Mucosa of rectum (tissue), 2 donors: Measurements from ENCODE around the gene OCA2.

Experiments
- H3K27ac ChIP-seq, 2 donors: one replicate each; pipeline ENCODE4 v1.7.0; 2013; ENCODE audit warnings: inconsistent platforms in 2 of 2, low read depth in 2 of 2, low read length in 2 of 2
- H3K27me3 ChIP-seq, 2 donors: one replicate each; pipeline ENCODE4 v1.7.0; 2013; ENCODE audit warnings: low read length in 2 of 2; ENCODE audit not compliant: control insufficient read depth in 2 of 2, insufficient read depth in 2 of 2
- H3K36me3 ChIP-seq, 2 donors: one replicate each; pipeline ENCODE4 v1.7.0; 2013; ENCODE audit warnings: low read length in 2 of 2; ENCODE audit not compliant: control insufficient read depth in 2 of 2, insufficient read depth in 2 of 2
- H3K4me1 ChIP-seq, 2 donors: one replicate each; pipeline ENCODE4 v1.7.0; 2013; ENCODE audit warnings: low read length in 2 of 2, mild to moderate bottlenecking in 1 of 2; ENCODE audit not compliant: control insufficient read depth in 2 of 2, insufficient read depth in 2 of 2
- H3K4me3 ChIP-seq, 2 donors: one replicate each; pipeline ENCODE4 v1.7.0; 2013; ENCODE audit warnings: low read length in 2 of 2
- H3K9ac ChIP-seq, 2 donors: one replicate each; pipeline ENCODE4 v1.7.0; 2013; ENCODE audit warnings: low read length in 2 of 2, low read depth in 1 of 2, mild to moderate bottlenecking in 1 of 2
- H3K9me3 ChIP-seq, 2 donors: one replicate each; pipeline ENCODE4 v1.7.0; 2013; ENCODE audit warnings: low read length in 2 of 2; ENCODE audit not compliant: control insufficient read depth in 2 of 2
- donor health status: healthy.
- donor health status: Normal muscosa, but diverticular disease.

Gene OCA2

DNA sequence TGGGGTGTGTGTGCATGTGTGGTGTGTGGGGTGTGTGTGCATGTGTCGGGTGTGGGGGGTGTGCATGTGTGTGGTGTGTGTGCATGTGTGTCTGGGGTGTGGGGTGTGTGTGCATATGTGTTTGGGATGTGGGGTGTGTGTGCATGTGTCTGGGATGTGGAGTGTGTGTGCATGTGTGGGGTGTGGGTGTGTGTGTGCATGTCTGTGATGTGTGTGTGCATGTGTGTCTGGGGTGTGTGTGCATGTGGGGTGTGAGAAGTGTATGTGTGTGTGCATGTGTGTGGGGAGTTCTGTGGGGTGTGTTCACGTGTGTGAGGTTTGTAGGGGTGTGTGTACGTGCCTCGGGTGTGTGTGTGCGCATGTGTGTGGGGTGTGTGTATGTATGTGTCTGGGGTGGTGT is 6.7 kb upstream of the OCA2 start:
- peaks cover 0 to 5% of the 10 kb centered on the region in 2 donors for H3K4me1 ChIP-seq
- no peaks in the 10 kb centered on the region for H3K9me3 ChIP-seq
- no peak overlapping the region for H3K9ac ChIP-seq
- peaks cover 22 to 25% of the 10 kb centered on the region in 2 donors for H3K27me3 ChIP-seq
- peaks cover 0 to 3% of the 10 kb centered on the region in 2 donors for H3K36me3 ChIP-seq
- no peak overlapping the region for H3K27ac ChIP-seq
- H3K4me3 ChIP-seq = no peak overlapping the region

DNA sequence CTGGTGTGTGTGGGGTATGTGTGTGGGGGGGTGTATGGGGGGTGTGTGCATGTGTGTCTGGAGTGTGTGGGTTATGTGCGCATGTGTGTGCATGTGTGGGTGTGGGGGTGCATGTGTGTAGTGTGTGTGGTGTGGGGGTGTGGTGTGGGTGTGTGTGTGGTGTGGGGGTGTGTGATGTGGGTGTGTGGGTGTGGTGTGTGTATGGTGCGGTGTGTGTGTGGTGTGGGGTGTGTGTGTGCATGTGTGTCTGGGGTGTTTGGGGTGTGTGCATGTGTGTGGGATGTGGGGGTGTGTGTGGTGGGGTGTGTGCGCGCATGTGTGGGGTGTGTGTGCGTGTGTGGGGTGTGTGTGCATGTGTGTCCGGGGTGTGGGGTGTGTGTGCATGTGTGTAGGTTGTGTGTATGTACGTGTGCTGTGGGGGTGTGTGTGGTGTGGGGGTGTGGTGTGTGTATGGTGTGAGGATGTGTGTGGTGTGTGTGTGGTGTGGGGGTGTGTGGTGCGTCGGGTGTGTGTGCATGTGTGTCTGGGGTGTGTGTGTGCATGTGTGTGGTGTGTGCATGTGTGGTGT is 6.2 kb upstream of the OCA2 start:
- no peaks in the 10 kb centered on the region for H3K36me3 ChIP-seq
- no peaks in the 10 kb centered on the region for H3K9me3 ChIP-seq
- peaks cover 0 to 5% of the 10 kb centered on the region in 2 donors for H3K4me1 ChIP-seq
- no peak overlapping the region for H3K27ac ChIP-seq
- no peak overlapping the region for H3K4me3 ChIP-seq
- H3K9ac ChIP-seq = no peak overlapping the region
- peaks cover 26 to 30% of the 10 kb centered on the region in 2 donors for H3K27me3 ChIP-seq

DNA sequence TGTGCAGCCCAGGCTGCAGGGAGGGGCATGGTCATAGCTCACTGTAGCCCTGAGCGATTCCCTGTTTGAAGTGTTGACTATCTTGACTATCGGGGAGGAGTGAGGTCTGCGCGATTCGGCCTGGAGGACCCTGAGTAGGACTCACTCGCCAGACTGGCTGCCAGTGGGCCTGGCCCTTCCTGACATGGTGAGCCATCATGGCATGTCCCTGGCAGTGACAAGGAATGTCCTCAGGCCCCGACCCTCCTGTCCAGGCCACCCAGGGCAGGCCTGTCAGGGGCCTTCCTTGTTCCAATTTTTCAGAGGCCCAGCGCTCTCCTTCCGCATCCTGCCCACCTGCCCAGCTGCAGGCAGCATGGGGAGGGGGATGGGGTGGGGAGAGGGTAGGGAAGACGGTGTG is 5.2 kb upstream of the OCA2 start:
- Histone ChIP-seq H3K27me3 (peaks cover 33 to 39% of the 10 kb centered on the region in 2 donors), H3K36me3 (no peaks in the 10 kb centered on the region), H3K9me3 (no peaks in the 10 kb centered on the region), H3K27ac (no peak overlapping the region), H3K9ac (no peak overlapping the region), H3K4me1 (peaks cover 3 to 5% of the 10 kb centered on the region in 2 donors), H3K4me3 (no peak overlapping the region)

DNA sequence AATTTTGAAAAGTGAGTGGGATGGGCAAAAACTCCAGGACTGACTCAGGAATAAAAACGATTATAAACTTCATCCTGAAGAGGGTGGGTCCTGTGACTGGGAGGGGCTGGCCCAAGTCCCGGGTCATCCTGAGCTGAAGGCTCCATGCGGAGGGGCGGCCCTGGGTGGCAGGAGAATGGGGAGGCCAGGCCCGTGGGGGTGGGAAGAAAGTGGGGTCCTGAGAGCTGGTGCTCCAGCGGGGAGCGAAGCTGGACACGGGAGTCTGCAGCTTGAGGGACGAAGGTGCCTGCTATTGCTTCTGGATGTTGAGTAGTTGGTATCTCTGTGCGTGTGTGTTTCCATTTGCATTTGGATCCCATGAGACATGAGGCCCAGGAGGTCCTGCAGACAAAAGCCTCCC is 4.7 kb upstream of the OCA2 start:
- Histone ChIP-seq H3K27me3 (peaks cover 36 to 42% of the 10 kb centered on the region in 2 donors), H3K27ac (no peak overlapping the region), H3K4me1 (peaks cover 3 to 7% of the 10 kb centered on the region in 2 donors), H3K9ac (no peak overlapping the region), H3K36me3 (no peaks in the 10 kb centered on the region), H3K9me3 (no peaks in the 10 kb centered on the region), H3K4me3 (no peak overlapping the region)

DNA sequence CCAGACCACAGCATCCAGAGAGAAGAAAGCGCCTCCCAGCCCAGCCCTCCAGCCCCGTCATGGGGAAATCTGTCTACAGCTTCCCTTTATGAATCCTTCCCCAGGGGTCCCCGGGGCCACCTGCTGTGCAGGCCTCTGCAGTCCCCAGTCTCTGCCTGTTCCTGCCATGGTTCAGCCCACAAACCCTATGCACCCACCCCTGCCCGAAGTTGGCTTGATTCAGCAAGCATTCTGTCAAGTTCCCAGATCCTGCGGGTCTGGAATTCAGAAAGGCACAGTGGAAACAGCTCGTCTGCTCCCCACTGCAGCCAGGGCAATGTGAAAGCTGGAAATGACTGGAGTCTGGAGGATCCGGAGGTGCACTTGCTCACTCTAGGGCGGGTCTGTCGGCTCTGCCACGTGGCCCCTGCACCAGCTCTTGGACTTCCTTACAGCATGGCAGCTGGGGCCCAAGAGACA is 2.9 kb upstream of the OCA2 start:
- Histone ChIP-seq H3K4me1 (peaks cover 6% of the 10 kb centered on the region in 2 donors), H3K27me3 (peaks cover 47% of the 10 kb centered on the region in 2 donors), H3K9me3 (no peaks in the 10 kb centered on the region), H3K9ac (no peak overlapping the region), H3K4me3 (no peak overlapping the region), H3K27ac (no peak overlapping the region), H3K36me3 (no peaks in the 10 kb centered on the region)

DNA sequence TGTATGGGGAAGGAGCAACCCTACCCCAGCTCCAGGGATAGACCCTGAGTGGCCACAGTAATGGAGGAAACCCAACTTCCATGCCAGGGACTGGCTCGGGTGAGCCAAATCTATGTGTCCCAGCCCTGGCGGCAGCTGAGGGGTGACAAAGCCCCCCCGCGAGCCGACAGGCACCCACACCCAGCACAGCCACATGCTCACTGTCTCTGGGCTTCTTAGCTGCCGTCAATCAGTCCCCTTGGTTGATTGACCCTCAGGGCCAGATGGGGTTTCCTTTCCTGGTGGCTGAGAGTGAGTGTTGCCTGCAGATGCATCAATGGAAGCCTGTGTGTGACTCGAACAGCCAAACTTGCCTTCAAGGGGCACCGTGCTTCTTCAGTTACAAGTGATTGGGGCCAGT is 2.1 kb upstream of the OCA2 start:
- Histone ChIP-seq H3K27ac (no peak overlapping the region), H3K4me3 (no peak overlapping the region), H3K27me3 (peaks cover 45 to 49% of the 10 kb centered on the region in 2 donors), H3K4me1 (peaks cover 10% of the 10 kb centered on the region in 2 donors), H3K36me3 (no peaks in the 10 kb centered on the region), H3K9ac (no peak overlapping the region), H3K9me3 (no peaks in the 10 kb centered on the region)

DNA sequence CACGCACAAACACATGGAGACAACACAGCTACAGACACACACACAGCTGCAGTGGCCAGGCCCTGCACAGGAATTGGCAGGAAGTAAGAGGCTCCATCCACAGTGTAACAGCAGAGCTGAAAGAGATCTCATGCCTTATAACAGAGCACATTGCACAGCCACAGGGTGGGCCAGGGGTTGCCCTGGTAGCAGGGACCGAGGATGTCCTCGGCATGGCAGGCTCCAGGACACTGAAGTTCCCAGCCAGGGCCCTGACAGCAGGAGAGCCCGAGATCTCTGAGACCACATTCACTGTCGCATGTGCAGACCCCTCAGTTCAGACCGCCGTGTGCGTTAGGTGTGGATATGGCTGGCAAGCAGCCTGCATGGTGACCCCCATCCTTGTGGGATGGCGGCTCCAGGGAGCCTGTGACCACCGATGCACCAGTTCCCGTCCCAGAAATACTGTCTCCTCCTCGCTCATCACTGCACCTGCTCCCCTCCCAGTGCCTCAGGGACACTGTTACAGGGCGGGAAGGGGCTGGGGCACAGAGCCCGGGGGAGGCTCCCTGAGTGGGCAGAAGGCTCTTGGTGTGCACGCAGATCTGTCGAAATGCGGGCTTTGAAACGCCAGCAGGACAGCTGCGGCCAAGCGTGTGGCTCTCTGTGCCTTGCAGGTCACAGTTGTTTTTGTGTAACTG is 1.5 kb upstream of the OCA2 start:
- Histone ChIP-seq H3K27ac (no peak overlapping the region), H3K27me3 (peaks cover 43 to 45% of the 10 kb centered on the region in 2 donors), H3K36me3 (no peaks in the 10 kb centered on the region), H3K4me3 (no peak overlapping the region), H3K4me1 (peaks cover 14 to 15% of the 10 kb centered on the region in 2 donors), H3K9ac (no peak overlapping the region), H3K9me3 (no peaks in the 10 kb centered on the region)

DNA sequence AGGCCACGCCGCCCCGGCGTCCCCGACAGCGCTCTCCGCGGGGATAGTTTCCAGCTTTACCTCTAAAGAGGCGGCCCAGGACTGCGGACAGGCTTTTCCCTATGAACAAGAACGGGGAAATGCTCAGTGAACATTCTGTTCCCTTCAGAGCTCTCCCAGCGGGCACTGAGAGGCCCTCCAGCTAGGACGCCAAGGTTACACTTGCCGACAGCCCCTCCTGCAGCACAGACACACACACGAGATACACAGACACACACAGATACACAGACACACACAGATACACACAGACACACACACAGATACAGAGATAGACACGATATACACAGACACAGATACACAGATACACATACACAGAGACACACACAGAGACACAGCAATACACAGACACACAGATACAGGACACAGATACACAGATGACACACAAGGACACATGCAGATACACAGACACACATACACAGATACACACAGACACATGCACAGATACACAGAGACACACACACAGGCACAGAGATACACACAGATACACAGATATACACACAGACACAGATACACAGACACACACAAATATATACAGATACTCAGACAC is 533 bp upstream of the OCA2 start:
- H3K27ac ChIP-seq = no peak overlapping the region
- H3K9me3 ChIP-seq = no peaks in the 10 kb centered on the region
- no peaks in the 10 kb centered on the region for H3K36me3 ChIP-seq
- H3K9ac ChIP-seq = no peak overlapping the region
- peaks cover 16 to 20% of the 10 kb centered on the region in 2 donors for H3K4me1 ChIP-seq
- H3K27me3 ChIP-seq = peaks cover 37 to 45% of the 10 kb centered on the region in 2 donors
- H3K4me3 ChIP-seq = peak overlapping the region in 1 of 2 donors; percentile 13

DNA sequence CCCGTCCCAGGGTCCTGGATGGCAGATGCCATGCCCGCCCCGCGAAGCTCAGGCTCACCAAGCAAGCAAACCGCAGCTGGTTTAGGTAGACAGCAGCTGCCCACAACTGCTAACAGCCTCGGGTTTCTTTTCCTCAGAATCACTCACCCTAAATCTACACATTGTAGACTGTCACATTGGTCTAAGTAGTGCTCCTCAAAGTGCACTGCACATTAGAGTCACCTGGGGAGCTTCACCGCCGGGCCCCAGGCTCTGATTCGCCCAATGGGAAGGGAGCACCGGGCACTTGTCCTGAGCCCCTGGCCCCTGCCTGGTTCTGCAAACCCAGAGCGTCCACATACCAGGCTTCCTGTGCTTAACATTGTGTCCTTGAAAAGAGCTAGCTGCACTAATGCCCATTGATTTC is 752 bp downstream of the OCA2 start:
- Histone ChIP-seq H3K27me3 (peaks cover 37 to 48% of the 10 kb centered on the region in 2 donors), H3K9ac (no peak overlapping the region), H3K36me3 (no peaks in the 10 kb centered on the region), H3K4me3 (no peak overlapping the region), H3K9me3 (no peaks in the 10 kb centered on the region), H3K4me1 (peaks cover 22 to 26% of the 10 kb centered on the region in 2 donors), H3K27ac (no peak overlapping the region)

DNA sequence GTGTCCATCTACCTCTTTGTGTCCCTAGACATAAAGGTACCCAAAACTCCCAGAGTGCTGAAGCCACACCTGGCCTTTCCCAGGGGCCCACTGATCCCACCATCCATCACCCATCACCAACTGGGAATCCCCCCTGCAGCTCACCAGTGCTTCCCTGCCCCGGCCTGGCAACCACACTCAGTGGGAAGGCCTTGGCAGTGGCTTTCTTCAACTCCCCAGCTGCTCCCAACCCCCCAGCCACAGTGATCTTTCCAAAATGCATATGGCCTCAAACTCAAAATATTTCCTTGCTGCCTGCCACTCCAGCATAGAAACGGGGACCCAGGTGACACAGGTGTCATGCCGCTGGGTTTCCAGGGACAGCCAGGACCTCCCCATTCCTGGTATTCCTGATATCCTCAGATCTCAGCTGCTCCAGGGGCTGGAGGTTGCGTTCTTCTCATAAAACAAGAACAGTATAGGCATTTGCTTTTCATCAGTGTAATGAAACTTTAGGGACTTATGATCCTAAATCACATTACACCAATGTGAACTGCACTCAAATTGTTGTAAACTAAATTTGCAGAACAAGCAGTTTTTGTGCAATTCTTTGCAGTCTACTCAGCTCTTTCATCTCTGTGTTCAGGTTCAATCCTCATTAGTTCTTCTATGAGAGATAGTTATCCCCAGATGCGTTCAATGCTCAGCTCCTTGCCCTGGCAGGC is 1.3 kb downstream of the OCA2 start:
- Histone ChIP-seq H3K27ac (no peak overlapping the region), H3K4me1 (peaks cover 22 to 26% of the 10 kb centered on the region in 2 donors), H3K9me3 (no peaks in the 10 kb centered on the region), H3K4me3 (no peak overlapping the region), H3K36me3 (no peaks in the 10 kb centered on the region), H3K9ac (no peak overlapping the region), H3K27me3 (peaks cover 37 to 48% of the 10 kb centered on the region in 2 donors)
